ENCODE results near the gene ALDH3B2.
A peak's percentile ranks its signal among the peaks of the same experiment; 100 is the strongest.
"Not testable (repeated sequence)": the region's sequence is repeated elsewhere in the genome, so short reads cannot be mapped to it uniquely, and the experiment has no call there.

ALDH3B2 gene

DNA sequence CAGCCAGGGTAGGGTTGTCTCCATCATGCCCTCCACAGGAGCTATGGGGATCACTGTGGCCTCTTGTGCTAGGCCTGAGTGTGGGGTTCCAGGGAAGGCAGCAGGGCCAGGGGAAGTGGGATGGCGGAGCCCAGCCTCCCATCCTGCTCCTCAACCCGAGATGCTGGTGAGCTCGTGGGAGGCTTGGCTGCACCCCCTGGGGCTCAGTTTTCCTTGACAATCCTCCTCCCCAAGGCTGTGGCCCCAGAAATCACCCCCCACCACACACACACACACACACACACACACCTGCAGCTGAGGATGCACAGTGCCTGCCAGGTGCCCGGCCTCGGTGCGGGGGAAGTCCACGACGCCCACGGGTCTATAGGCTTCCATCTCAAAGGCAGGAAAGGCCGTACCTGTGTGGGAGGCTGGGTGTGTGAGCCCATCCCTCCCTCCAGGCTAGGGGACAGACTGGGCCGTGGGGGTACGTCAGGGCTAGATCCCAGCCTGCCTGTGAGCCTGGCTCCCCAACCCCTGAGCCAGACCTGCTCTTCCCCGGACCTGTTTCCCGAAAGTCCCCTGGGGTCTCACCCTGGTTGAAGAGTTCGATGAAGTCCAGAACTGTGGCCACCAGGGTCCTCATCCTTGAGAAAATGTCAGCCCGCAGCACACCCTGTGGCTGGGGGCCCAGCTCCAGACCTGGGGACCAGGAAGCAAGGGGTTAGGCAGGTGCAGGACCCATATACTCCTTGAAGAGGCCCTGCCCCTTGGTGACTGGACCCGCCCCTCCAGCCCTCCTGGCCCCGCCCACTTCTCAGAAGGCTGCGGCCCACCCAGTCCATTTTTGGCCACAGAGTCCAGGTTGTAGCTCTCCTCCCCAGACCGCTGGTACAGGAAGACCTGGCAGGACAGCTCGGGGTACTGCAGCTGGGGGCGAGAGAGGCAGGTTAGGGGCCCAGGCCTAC, 29.7 kb downstream of the ALDH3B2 start:
- no peak for DNase-seq (ENCODE audit: low spot score)
- FAIRE-seq, result no peak

GRCh38 chr11:67644042-67644441, 30.4 kb downstream of the ALDH3B2 start:
- DNase-seq (ENCODE audit: low spot score), result no peak
- FAIRE-seq, result no peak

- DNase-seq (ENCODE audit: low spot score), result no peak
- no peak for FAIRE-seq
Measured at GRCh38 chr11:67642173-67643120, 32.0 kb downstream of the ALDH3B2 start.

DNA sequence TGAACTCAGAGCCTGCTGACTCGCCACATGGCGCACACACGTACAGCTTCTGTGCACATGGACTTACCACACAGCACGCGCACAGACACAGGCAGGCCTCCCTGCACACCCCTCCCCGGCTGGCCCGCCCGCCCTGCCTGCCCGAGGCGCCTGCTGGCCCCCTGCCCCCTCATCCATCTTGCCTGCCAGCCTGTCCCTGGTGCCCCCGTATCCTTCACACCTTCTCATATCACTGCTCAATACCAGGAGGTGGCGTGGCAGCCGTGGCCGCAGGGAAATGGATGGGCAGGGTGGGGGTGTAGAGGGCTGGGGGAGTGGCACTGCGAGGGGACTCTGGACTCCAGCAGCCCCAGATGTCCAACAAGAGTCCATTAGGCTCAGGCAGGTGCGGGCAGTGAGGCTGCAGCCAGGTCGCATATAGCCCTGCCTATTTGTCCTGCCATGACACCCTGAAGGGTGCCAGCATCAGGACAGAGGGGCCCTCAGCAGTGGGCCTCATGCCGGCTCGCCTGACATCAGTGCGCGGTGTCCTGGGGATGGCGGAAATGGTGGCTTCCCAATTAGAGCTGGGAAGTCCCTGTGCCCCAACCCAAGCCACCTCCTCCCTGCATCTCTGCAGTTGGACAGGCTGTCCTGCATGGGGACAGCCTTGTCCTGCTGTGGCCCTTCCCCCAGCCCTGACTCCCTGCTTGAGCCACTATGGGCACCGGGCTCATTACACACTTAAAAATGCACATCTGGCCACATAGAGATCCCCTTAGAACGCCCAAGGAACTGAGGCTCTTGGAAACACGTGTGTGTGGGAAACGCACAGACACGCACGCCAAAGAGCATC, 32.9 kb downstream of the ALDH3B2 start:
- DNase-seq (ENCODE audit: low spot score) (no peak), FAIRE-seq (no peak)

GRCh38 chr11:67640758-67641337, 33.6 kb downstream of the ALDH3B2 start:
- DNase-seq (ENCODE audit: low spot score), result no peak
- peak; percentile 46 for FAIRE-seq

GRCh38 chr11:67640021-67640757, 34.2 kb downstream of the ALDH3B2 start:
- FAIRE-seq (peak; percentile 86), DNase-seq (ENCODE audit: low spot score) (peak; percentile 56)

GRCh38 chr11:67639438-67639859, 35.0 kb downstream of the ALDH3B2 start, which contains the start of gene TBX10:
Gene TBX10, minus strand, starts transcription at chr11:67639763. Its CDS starts 291 bp downstream, at chr11:67639472.
- DNase-seq (ENCODE audit: low spot score) (no peak), FAIRE-seq (no peak)

GRCh38 chr11:67638535-67639437, 35.6 kb downstream of the ALDH3B2 start:
- DNase-seq (ENCODE audit: low spot score) (no peak), FAIRE-seq (no peak)

GRCh38 chr11:67637441-67637840, 37.0 kb downstream of the ALDH3B2 start:
- not testable (repeated sequence) for FAIRE-seq

DNA sequence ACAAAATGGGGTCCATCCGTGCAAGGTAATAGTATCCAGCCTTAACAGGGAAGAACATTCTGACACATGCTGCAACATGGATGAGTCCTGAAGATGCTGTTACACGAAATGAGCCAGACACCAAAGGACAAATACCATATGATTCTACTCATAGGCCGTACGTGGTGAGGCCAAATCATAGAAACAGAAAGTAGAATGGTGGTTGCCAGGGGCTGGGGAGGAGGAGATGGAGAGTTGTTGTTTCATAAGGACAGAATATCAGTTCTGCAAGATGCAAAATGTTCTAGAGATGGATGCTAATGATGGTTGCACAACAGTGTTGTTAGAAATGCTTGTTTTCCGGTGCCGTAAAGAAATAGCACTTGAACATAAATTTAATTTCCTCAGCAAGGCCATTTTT, 37.5 kb downstream of the ALDH3B2 start:
- FAIRE-seq, result peak; percentile 20
- DNase-seq (ENCODE audit: low spot score), result no peak

More at GRCh38 chr11:67637441-67637840, 37.0 kb downstream of the ALDH3B2 start:
- DNase-seq (ENCODE audit: low spot score), result not testable (repeated sequence)

GRCh38 chr11:67635231-67635521, 39.2 kb downstream of the ALDH3B2 start:
- no peak for FAIRE-seq
- DNase-seq (ENCODE audit: low spot score), result no peak

DNA sequence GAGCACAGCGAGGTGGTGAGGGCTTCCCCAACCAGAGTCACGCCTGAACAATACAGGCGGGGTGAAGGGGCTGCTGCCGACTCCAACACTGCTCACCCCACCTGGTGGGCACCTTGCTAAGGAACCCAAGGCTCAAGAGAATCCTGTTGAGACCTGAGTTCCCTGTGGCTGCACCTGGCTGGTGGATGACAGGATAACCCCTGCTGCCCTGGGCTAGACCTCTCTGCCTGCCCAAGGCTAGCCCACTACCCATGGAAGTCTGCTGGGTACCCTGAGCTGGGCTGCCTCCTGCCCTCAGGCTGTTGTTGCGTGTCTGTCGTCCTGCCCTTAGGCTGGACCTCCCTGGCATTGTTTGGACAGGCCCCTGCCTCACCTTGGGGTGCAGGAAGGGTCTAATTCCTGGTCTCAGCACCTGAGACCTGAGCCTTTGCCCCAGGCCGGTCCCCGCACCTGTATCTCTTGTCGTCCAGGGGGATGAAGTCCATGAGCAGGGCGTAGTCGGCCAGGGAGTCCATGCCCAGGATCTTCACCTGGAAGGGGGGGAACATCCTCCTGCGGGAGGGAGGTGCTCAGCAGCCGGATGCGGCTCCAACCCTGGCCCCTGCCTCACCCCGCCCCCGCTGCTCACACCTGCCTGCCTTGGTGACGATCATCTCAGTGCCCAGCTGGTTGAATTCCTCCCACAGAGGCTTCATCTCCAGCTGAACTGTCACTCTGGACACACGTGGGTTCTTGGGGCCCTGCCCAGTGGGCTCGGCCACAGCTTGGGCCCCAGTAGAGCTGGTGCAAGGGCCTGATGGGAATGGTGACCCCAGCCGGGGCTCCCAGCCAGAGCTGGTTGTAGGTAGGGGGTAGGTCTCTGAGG, 39.8 kb downstream of the ALDH3B2 start:
- FAIRE-seq (peak; percentile 37), DNase-seq (ENCODE audit: low spot score) (no peak)

DNA sequence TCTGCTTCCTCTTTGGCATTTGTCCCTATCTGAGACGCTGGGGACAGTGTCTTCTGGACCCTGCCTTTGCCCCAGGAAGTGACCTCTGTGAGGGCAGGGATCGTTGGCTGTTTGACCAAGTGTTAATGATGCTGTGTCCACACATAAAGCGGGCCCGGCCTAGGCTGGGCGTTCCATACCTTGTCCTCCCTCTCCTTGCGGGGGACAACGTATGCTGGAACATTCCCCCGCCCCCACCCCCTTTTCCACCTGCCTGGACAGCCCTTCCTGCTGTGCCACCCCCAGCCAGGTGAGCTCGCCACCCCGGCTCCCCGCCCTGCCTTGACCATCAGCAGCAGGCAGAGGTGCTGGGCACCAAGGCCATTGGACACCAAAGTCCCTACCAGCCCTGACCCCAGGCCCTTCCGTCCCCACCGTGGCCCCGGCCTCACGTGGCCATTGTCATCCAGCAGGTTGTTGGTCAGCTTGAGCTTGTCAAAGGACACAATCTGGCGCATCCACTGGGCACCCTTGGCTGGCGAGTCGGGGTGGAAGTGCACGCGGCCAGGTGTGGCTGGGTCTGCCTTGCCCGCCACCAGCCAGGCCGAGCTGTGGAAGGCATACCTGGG, 40.6 kb downstream of the ALDH3B2 start:
- DNase-seq (ENCODE audit: low spot score) (no peak), FAIRE-seq (no peak)

DNA sequence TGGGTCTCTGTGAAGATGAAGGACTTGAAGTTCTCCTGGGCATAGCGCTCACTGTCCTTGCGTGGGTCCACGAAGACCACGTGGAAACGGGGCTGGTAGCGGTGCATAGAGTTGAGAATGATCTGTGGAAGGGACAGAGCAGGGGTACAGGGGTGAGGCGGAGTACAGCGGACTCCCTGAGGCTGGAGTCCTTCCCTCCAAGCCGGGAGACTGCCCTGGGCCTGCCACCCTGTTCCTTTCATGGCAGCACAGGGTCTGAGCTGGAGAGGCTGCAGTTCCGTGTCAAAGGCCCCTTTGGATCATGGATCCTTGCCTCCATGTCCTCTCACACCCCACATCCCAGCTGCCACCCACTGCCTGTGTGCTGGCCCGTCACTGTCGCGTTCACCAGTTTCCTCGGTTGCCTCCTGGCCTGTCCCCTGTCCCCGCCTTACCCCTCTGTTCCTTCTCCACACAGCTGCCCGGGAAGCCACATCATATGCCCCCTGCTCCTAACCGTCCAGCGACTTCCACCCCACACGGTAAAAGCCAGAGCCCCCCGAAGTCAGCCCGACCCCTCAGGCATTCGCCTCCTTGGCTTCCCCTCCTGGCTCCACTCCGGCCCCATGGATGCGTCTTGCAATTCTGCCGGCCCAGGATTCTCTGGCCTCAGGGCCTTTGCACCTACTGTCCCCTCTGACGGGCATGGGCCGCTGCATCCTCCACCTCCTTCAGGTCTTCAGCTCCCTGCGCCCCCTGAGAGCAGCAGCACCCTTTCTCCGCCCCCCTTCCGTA, 41.3 kb downstream of the ALDH3B2 start:
- DNase-seq (ENCODE audit: low spot score), result no peak
- no peak for FAIRE-seq

- DNase-seq (ENCODE audit: low spot score), result no peak
- no peak for FAIRE-seq
Measured at GRCh38 chr11:67632175-67632981, 42.0 kb downstream of the ALDH3B2 start.

- FAIRE-seq (no peak), DNase-seq (ENCODE audit: low spot score) (no peak)
Measured at GRCh38 chr11:67631853-67632174, 42.6 kb downstream of the ALDH3B2 start.
